K562 (cell line): ENCODE measurements around the gene DNAJA1. TPM values are rescaled to one million over a fixed set of nuclear protein-coding genes. Genes with fewer than 3 reads are reported as not detected.

Experiments used
- CCAR2 ChIP-seq: fragments of 200-400 bp; formaldehyde crosslinking; IDR thresholded peaks from 2 replicates; pipeline ENCODE4 v1.6.1; 2017; ENCODE audit warnings: mild to moderate bottlenecking, low read depth, low read length
- ELK1 ChIP-seq: sonication (generic); formaldehyde crosslinking; IDR thresholded peaks from 2 replicates; pipeline ENCODE4 v1.8.1; 2022; ENCODE audit warnings: missing genetic modification reagents
- EP300 ChIP-seq: IDR thresholded peaks from 2 replicates; pipeline ENCODE4 v1.6.1; 2012; ENCODE audit warnings: low read length, improper control_type of control experiment
- L3MBTL2 ChIP-seq: fragments of 450-650 bp; IDR thresholded peaks from 2 replicates; pipeline ENCODE4 v1.6.1; 2016; ENCODE audit warnings: mild to moderate bottlenecking, moderate library complexity
- MAFK ChIP-seq: IDR thresholded peaks from 2 replicates; pipeline ENCODE4 v1.6.1; 2011; ENCODE audit warnings: low read length, improper control_type of control experiment
- NCOA4 ChIP-seq: fragments of 450-650 bp; IDR thresholded peaks from 2 replicates; pipeline ENCODE4 v1.6.1; 2018; ENCODE audit warnings: mild to moderate bottlenecking; ENCODE audit not compliant: partially characterized antibody
- POLR2A ChIP-seq: fragments of 450-650 bp; conservative IDR thresholded peaks from 2 replicates; pipeline ENCODE4 v1.6.1; 2016
- SIX5 ChIP-seq, 2 experiments: IDR thresholded peaks; 2 replicates each; pipeline ENCODE4 v1.6.1; 2011; ENCODE audit warnings: low read length in 2 of 2, borderline replicate concordance in 1 of 2, low read depth in 1 of 2, mild to moderate bottlenecking in 1 of 2, moderate library complexity in 1 of 2; ENCODE audit not compliant: insufficient read depth in 1 of 2
- SOX6 ChIP-seq: fragments of 450-650 bp; IDR thresholded peaks from 2 replicates; pipeline ENCODE4 v1.6.1; 2014; ENCODE audit warnings: mild to moderate bottlenecking
- SRF ChIP-seq, 2 experiments: fragments of 250-450, 450-650 bp in 1 of 2; sonication (Bioruptor Pico) in 1 of 2; sonication (generic) in 1 of 2; formaldehyde crosslinking; IDR thresholded peaks; 2 replicates each; pipeline versions ENCODE4 v1.5.0 to v1.5.1; 2020 to 2022; ENCODE audit warnings: mild to moderate bottlenecking in 1 of 2, missing genetic modification reagents in 1 of 2
- SRSF1 ChIP-seq: fragments of 200-400 bp; formaldehyde crosslinking; IDR thresholded peaks from 2 replicates; pipeline ENCODE4 v1.6.1; 2017; ENCODE audit warnings: mild to moderate bottlenecking, low read depth, low read length, moderate library complexity
- TAF1 ChIP-seq: IDR thresholded peaks from 2 replicates; pipeline ENCODE4 v1.6.1; 2011; ENCODE audit warnings: mild to moderate bottlenecking, low read length, moderate library complexity; ENCODE audit not compliant: insufficient read depth, control insufficient read depth, severe bottlenecking; ENCODE audit errors: extremely low read depth
- TBP ChIP-seq: optimal IDR thresholded peaks from 2 replicates; pipeline ENCODE3; 2011; ENCODE audit warnings: low read depth, low read length, improper control_type of control experiment
- THRB ChIP-seq: fragments of 450-650 bp; formaldehyde crosslinking; conservative IDR thresholded peaks from 2 replicates; pipeline ENCODE4 v1.4.0; 2022; ENCODE audit warnings: mild to moderate bottlenecking, missing genetic modification characterization
- VEZF1 ChIP-seq: fragments of 200-800 bp; sonication (Bioruptor generic); IDR thresholded peaks from 2 replicates; pipeline ENCODE4 v1.6.1; 2017; ENCODE audit warnings: missing genetic modification characterization, missing compliant biosample characterization
- YBX1 ChIP-seq: fragments of 450-650 bp; IDR thresholded peaks from 2 replicates; pipeline ENCODE4 v1.7.1; 2016; ENCODE audit warnings: mild to moderate bottlenecking
- ZNF224 ChIP-seq: sonication (generic); formaldehyde crosslinking; IDR thresholded peaks from 2 replicates; pipeline ENCODE4 v1.8.0; 2022; ENCODE audit warnings: mild to moderate bottlenecking, missing genetic modification reagents
- ZNF23 ChIP-seq: fragments of 250-450 bp; sonication (Bioruptor Pico); IDR thresholded peaks from 2 replicates; pipeline ENCODE4 v1.4.0; 2020; ENCODE audit warnings: mild to moderate bottlenecking
- ZNF408 ChIP-seq: fragments of 250-450 bp; sonication (Bioruptor Pico); IDR thresholded peaks from 2 replicates; pipeline ENCODE4 v1.4.0; 2020; ENCODE audit warnings: low read depth, mild to moderate bottlenecking, moderate library complexity
- ZNF644 ChIP-seq: fragments of 200-800 bp; sonication (Bioruptor generic); IDR thresholded peaks from 2 replicates; pipeline ENCODE4 v1.6.1; 2016; ENCODE audit warnings: low read depth, missing genetic modification characterization, missing compliant biosample characterization
- ZNF699 ChIP-seq: fragments of 250-450 bp; sonication (Bioruptor Pico); IDR thresholded peaks from 2 replicates; pipeline ENCODE4 v1.8.0; 2021; ENCODE audit warnings: mild to moderate bottlenecking, moderate library complexity; ENCODE audit not compliant: insufficient replicate concordance
- polyA plus RNA-seq, 8 experiments: library from polyadenylated mRNA; depleted of rRNA in 4 of 8; stranded (reverse) in 5 of 8; unstranded in 3 of 8; fragments of >200 nt; fragmentation: Nextera tagmentation in 2 of 8; fragmentation: Illumina TruSeq in 1 of 8; extraction: Ambion mirVana in 2 of 8; extraction: Trizol in 1 of 8; gene quantifications; 2 replicates each; pipeline versions ENCODE4 v1.2.1 to v1.2.3, GENCODE V29; 2011 to 2014; ENCODE audit warnings: inconsistent platforms in 1 of 8, missing spikeins in 1 of 8
- total RNA-seq, 7 experiments: library from RNA; depleted of rRNA in 6 of 7; stranded (reverse); fragments of >200 nt in 6 of 7; fragmentation: Illumina TruSeq in 2 of 7; extraction: Trizol in 2 of 7; gene quantifications; 2 replicates each; pipeline versions ENCODE4 v1.2.1 to v1.2.3, GENCODE V29; 2011 to 2021; ENCODE audit warnings: low replicate concordance in 1 of 7
- TF ChIP-seq, protein P1 (sequence below): sonication (generic); formaldehyde crosslinking; IDR thresholded peaks from 2 replicates; pipeline ENCODE4 v1.8.0; 2022; ENCODE audit warnings: mild to moderate bottlenecking, missing genetic modification reagents
- TF ChIP-seq, protein P2 (sequence below): IDR thresholded peaks from 2 replicates; pipeline ENCODE4 v1.6.1; 2011; ENCODE audit not compliant: insufficient read length; ENCODE audit errors: extremely low read depth

Gene DNAJA1
- total and polyA plus RNA-seq, 9 of the 15 experiments (the other 6 are each of a cell fraction or from before 2014, with no cell fraction given), result 109 to 359 (median 175) TPM

- TF ChIP-seq ZNF224 (CRISPR knock-in tag) (no peak), NCOA4 (no peak), TBP (peak; percentile 95), ZNF23 (CRISPR knock-in tag) (no peak), SIX5 (IDR thresholded peaks at IDR 0.05; ENCODE audit: borderline replicate concordance in 1 of 2, insufficient read depth in 1 of 2, low read depth in 1 of 2, low read length in 2 of 2) (peak in 1 of 2 experiments; percentile 30; a peak in 1 of 4 replicates), YBX1 (no peak), L3MBTL2 (peak; percentile 51; the same call in 1 of the 2 replicates), ZNF644 (tag) (no peak), SRSF1 (no peak), EP300 (no peak), SRF (CRISPR knock-in tag; IDR thresholded peaks at IDR 0.05) (no peak), ELK1 (no peak), ZNF408 (CRISPR knock-in tag) (no peak), POLR2A (peak; percentile 92), MAFK (no peak), THRB (CRISPR knock-in tag) (peak; percentile 81; the same call in 1 of the 2 replicates), SOX6 (peak; percentile 62; the same call in 1 of the 2 replicates), ZNF699 (no peak), VEZF1 (peak; percentile 57), TAF1 (peak; percentile 75), CCAR2 (no peak)
- TF ChIP-seq, protein P1, sequence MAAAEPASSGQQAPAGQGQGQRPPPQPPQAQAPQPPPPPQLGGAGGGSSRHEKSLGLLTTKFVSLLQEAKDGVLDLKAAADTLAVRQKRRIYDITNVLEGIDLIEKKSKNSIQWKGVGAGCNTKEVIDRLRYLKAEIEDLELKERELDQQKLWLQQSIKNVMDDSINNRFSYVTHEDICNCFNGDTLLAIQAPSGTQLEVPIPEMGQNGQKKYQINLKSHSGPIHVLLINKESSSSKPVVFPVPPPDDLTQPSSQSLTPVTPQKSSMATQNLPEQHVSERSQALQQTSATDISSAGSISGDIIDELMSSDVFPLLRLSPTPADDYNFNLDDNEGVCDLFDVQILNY (CRISPR knock-in tag), result no peak
- TF ChIP-seq, protein P2, sequence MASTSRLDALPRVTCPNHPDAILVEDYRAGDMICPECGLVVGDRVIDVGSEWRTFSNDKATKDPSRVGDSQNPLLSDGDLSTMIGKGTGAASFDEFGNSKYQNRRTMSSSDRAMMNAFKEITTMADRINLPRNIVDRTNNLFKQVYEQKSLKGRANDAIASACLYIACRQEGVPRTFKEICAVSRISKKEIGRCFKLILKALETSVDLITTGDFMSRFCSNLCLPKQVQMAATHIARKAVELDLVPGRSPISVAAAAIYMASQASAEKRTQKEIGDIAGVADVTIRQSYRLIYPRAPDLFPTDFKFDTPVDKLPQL, result no peak
Measured at GRCh38 chr9:33076046-33077004, 51.3 kb downstream of the DNAJA1 start, which contains the start of gene SMU1 (continued).
